ACC112 (cell line): ENCODE measurements around the gene FAM171A2.
"Not testable (repeated sequence)": the region's sequence is repeated elsewhere in the genome, so short reads cannot be mapped to it uniquely, and the experiment has no call there.

Experiments used
- H2AFZ ChIP-seq: fragments of 200-600 bp; sonication (generic); one replicate; pipeline ENCODE4 v1.6.0; 2017; ENCODE audit warnings: antibody characterized with exemption, low read length; ENCODE audit not compliant: unreplicated experiment
- H3K27ac ChIP-seq: fragments of 200-600 bp; sonication (generic); 2 replicates; pipeline ENCODE4 v1.5.1; 2014; ENCODE audit warnings: low read depth, mild to moderate bottlenecking, antibody characterized with exemption, low read length, moderate library complexity
- H3K27me3 ChIP-seq: fragments of 200-600 bp; sonication (generic); 2 replicates; pipeline ENCODE4 v1.6.1; 2014; ENCODE audit warnings: mild to moderate bottlenecking, antibody characterized with exemption, low read length, moderate library complexity, mixed read lengths; ENCODE audit not compliant: insufficient read depth
- H3K36me3 ChIP-seq: fragments of 200-600 bp; sonication (generic); 2 replicates; pipeline ENCODE4 v1.6.1; 2016; ENCODE audit warnings: mild to moderate bottlenecking, antibody characterized with exemption, low read length, moderate library complexity, mixed read lengths; ENCODE audit not compliant: insufficient read depth
- H3K4me1 ChIP-seq: fragments of 200-600 bp; sonication (generic); one replicate; pipeline ENCODE4 v1.6.1; 2016; ENCODE audit warnings: low read length, mixed read lengths; ENCODE audit not compliant: insufficient read depth, unreplicated experiment, control insufficient read depth
- H3K4me3 ChIP-seq: fragments of 200-600 bp; sonication (generic); 2 replicates; pipeline ENCODE4 v1.5.1; 2014; ENCODE audit warnings: mild to moderate bottlenecking, low read depth, low read length
- H3K79me2 ChIP-seq: fragments of 200-600 bp; sonication (generic); one replicate; pipeline ENCODE4 v1.6.0; 2016; ENCODE audit warnings: low read length; ENCODE audit not compliant: control insufficient read depth, unreplicated experiment, insufficient read depth

Gene FAM171A2

DNA sequence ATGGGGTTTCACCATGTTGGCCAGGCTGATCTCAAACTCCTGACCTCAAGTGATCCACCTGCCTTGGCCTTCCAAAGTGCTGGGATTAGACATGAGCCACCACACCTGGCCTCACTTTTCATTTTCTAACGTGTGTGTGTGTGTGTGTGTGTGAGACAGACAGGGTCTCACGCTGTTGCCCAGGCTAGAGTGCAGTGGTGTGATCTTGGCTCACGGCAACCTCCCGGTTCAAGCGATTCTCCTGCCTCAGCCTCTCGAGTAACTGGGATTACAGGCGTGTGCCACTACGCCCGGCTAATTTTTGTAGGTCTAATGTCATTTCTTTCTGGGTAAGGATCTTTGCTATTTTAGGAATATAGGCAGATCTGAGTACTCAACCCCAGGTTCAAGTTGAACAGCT, 30.5 kb upstream of the FAM171A2 start:
- H3K4me3 ChIP-seq, H2AFZ ChIP-seq, H3K4me1 ChIP-seq, H3K27me3 ChIP-seq, H3K36me3 ChIP-seq, H3K79me2 ChIP-seq, H3K27ac ChIP-seq: not testable (repeated sequence)

- no peaks in the 10 kb centered on the region for H3K4me1 ChIP-seq
- H3K79me2 ChIP-seq, result no peaks in the 10 kb centered on the region
- H3K36me3 ChIP-seq, result no peaks in the 10 kb centered on the region
- H2AFZ ChIP-seq, result no peak overlapping the region
- H3K27ac ChIP-seq, result no peak overlapping the region
- peaks cover 15% of the 10 kb centered on the region for H3K27me3 ChIP-seq
- no peak overlapping the region for H3K4me3 ChIP-seq
Measured at GRCh38 chr17:44390250-44390870, 26.7 kb upstream of the FAM171A2 start.

GRCh38 chr17:44389723-44390202, 26.1 kb upstream of the FAM171A2 start:
- H3K27me3 ChIP-seq, result peaks cover 16% of the 10 kb centered on the region
- no peak overlapping the region for H3K4me3 ChIP-seq
- H3K27ac ChIP-seq, result no peak overlapping the region
- no peak overlapping the region for H2AFZ ChIP-seq
- no peaks in the 10 kb centered on the region for H3K36me3 ChIP-seq
- no peaks in the 10 kb centered on the region for H3K4me1 ChIP-seq
- H3K79me2 ChIP-seq, result no peaks in the 10 kb centered on the region

DNA sequence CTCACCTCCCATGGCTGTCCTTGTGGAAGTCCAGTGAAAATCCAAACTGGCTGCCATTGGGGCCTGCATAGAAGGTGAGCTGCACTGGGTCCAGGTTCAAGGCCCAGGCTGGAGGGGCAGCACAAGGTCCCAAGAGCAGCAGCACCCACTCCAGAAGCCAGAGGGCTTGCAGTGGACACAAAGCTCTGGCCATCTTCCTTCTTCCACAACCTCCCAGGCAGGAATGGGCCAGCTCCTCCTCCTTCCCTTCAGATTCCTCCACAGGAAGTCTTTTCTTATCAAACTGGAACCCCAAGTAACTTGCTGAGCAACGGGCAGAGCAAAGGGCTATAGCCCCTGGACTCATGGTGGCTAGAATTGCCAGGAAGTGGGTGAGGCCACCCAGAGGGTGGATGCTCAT, 25.6 kb upstream of the FAM171A2 start, which contains the start of gene ITGA2B:
ITGA2B (minus strand) TSS at position 369 of the 400 bp plus-strand sequence; CDS start at position 193, 176 bp downstream.
- no peak within 1 kb of the TSS for H3K27ac ChIP-seq

GRCh38 chr17:44387804-44388203, 24.2 kb upstream of the FAM171A2 start:
- Histone ChIP-seq H3K79me2 (no peaks in the 10 kb centered on the region), H3K36me3 (no peaks in the 10 kb centered on the region), H2AFZ (no peak overlapping the region), H3K27me3 (peaks cover 34% of the 10 kb centered on the region), H3K4me1 (no peaks in the 10 kb centered on the region), H3K27ac (no peak overlapping the region), H3K4me3 (no peak overlapping the region)

More for the DNA sequence above, 25.6 kb upstream of the FAM171A2 start, which contains the start of gene ITGA2B:
- H3K4me3 ChIP-seq, result no peak within 1 kb of the TSS
- no peaks in the 10 kb centered on the region for H3K79me2 ChIP-seq
- H3K4me1 ChIP-seq, result no peaks in the 10 kb centered on the region
- H3K36me3 ChIP-seq, result no peaks in the 10 kb centered on the region
- H2AFZ ChIP-seq, result no peak within 1 kb of the TSS
- H3K27me3 ChIP-seq, result peaks cover 20% of the 10 kb centered on the region

DNA sequence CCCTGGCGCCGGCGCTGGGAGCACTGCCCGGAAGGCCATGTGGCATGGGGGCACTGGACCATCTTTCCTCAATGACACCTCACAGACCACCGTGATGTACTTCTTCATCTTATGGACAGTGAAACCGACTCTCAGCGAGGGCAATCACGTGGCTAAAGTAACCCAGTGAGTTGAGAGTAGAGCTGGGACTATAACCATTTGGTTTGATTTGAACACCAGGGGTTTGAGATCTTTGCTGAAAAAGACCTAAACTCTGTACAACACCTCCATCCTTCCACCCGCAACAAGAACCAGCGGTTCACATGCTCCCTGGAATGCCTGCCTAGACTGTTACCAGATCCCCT, 22.5 kb upstream of the FAM171A2 start:
- no peak overlapping the region for H2AFZ ChIP-seq
- H3K27me3 ChIP-seq, result peaks cover 38% of the 10 kb centered on the region
- H3K36me3 ChIP-seq, result no peaks in the 10 kb centered on the region
- H3K79me2 ChIP-seq, result no peaks in the 10 kb centered on the region
- H3K4me1 ChIP-seq, result no peaks in the 10 kb centered on the region
- no peak overlapping the region for H3K27ac ChIP-seq
- H3K4me3 ChIP-seq, result peak overlapping the region; percentile 74

GRCh38 chr17:44385287-44386181, 21.9 kb upstream of the FAM171A2 start:
- H3K27ac ChIP-seq, result no peak overlapping the region
- H3K4me3 ChIP-seq, result peak overlapping the region; percentile 74
- H3K4me1 ChIP-seq, result no peaks in the 10 kb centered on the region
- H2AFZ ChIP-seq, result peak overlapping the region; percentile 77
- no peaks in the 10 kb centered on the region for H3K79me2 ChIP-seq
- no peaks in the 10 kb centered on the region for H3K36me3 ChIP-seq
- H3K27me3 ChIP-seq, result peaks cover 38% of the 10 kb centered on the region

- no peak overlapping the region for H3K27ac ChIP-seq
- peak overlapping the region; percentile 19 for H2AFZ ChIP-seq
- H3K4me1 ChIP-seq, result no peaks in the 10 kb centered on the region
- H3K27me3 ChIP-seq, result peaks cover 38% of the 10 kb centered on the region
- H3K36me3 ChIP-seq, result no peaks in the 10 kb centered on the region
- H3K4me3 ChIP-seq, result peak overlapping the region; percentile 74
- H3K79me2 ChIP-seq, result no peaks in the 10 kb centered on the region
Measured at GRCh38 chr17:44384823-44385286, 21.2 kb upstream of the FAM171A2 start.

DNA sequence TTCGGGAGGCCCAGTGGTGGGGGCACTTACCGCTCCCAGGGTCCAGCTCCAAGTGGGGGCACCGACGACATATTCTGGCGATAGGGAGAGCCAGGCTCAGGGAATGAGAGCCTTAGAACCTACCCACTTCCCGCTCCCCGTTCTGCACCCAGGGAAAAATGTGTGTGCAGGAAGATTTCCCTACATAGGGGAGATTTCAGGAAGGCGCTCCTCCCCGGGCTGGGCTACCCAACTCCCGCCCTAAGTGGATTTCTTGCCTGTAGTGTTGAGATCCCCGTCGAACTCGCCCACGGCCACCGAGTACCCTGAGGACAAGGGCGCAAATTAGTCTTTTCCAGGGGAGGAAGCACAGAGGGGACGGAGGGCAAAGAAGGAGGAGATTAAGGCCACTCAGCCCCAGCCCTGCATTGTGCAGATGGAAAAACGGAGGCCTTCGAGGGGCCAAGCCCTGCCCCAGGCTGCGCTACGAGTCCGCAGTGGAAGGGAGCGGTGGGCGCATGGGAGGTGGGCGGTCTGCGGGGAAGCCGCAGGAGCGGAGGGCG, 20.7 kb upstream of the FAM171A2 start:
- Histone ChIP-seq H3K79me2 (no peaks in the 10 kb centered on the region), H3K4me3 (peak overlapping the region; percentile 74), H2AFZ (peak overlapping the region; percentile 19), H3K36me3 (no peaks in the 10 kb centered on the region), H3K27ac (no peak overlapping the region), H3K27me3 (peaks cover 38% of the 10 kb centered on the region), H3K4me1 (no peaks in the 10 kb centered on the region)

- no peak overlapping the region for H3K27ac ChIP-seq
- H3K36me3 ChIP-seq, result no peaks in the 10 kb centered on the region
- H3K4me3 ChIP-seq, result no peak overlapping the region
- no peaks in the 10 kb centered on the region for H3K4me1 ChIP-seq
- peaks cover 38% of the 10 kb centered on the region for H3K27me3 ChIP-seq
- no peaks in the 10 kb centered on the region for H3K79me2 ChIP-seq
- H2AFZ ChIP-seq, result no peak overlapping the region
Measured at GRCh38 chr17:44383861-44384260, 20.2 kb upstream of the FAM171A2 start.
